GM21360 (cell line): Measurements from ENCODE around the gene BAK1.

ENCODE experiments used
- ATAC-seq: cut with Tn5 transposase; IDR thresholded peaks from one replicate; pipeline ENCODE4 v1.9.1; 2021; ENCODE audit warnings: mild to moderate bottlenecking, moderate library complexity; ENCODE audit not compliant: unreplicated experiment

The BAK1 gene

DNA sequence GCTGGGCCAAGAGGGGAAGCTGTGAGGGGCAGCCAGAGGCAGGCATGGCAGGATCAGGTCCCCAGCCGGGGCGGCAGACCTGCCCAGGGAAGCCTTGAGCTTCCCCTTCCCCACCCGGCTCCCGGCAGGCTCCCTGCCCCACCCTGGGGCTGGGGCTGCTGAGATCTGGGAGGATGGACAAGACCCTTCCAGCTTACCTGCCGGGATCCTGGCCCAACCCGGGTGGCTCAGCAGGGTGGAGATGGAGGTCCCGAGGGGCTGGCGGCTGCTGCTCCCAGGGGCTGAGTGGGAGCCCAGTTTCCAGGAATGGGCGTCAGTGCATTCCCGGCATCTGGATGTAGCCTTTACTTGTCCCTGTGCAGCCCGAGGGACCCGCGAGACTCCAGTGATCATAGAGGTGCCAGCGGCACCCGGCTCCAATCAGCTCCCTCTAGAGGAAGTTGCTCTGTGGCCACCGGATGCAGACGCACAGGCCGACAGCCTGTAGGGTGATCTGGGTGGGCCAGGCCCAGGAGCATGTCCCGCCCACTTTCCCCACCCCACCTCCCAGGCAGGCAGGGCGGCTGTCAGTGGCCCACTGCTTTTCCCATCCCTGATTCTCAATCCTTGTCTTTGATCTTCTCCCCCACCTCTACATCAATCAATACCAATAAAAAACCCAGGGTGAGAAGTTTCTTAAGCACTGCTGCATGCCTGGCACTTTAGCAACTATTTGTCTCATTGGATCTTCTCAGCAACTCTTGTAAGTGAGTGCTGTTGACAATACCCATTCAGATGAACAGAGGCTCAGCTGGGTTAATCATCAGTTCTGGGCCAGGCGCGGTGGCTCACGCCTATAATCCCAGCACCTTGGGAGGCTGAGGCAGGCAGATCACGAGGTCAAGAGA is at the start of gene BAK1:
BAK1 (minus strand) TSS at position 449 of the 887 bp plus-strand sequence. CDS start 2,672 bp downstream, outside the sequence.
- peak; percentile 91 for ATAC-seq

DNA sequence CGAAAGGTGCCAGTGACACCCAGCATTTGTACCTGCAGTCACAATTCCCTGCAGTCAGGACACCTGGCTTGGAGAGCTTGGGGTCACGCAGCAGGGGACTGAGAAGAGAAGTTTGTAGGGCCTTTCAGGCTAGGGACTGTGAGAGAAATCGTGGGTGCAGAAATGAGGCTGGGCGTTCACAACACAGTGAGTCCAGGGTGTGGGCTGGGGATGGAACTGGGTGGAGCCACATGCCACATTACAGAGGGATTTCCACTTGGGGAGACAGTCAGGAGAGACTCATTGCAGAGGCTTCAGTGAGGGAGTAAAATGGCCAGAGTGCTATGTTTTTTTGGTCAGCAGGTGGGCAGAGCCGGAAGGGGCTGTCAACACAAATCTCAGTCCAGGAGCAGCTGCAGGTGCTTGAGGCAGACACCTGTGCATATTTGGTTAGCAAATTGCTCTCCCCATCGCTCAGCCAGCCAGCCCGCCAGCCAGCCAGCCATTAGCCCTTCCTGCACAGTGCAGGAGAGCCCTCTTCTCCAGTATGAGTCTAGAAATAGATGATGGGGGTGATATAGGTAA is 48.4 kb upstream of the BAK1 start:
- ATAC-seq: no peak

DNA sequence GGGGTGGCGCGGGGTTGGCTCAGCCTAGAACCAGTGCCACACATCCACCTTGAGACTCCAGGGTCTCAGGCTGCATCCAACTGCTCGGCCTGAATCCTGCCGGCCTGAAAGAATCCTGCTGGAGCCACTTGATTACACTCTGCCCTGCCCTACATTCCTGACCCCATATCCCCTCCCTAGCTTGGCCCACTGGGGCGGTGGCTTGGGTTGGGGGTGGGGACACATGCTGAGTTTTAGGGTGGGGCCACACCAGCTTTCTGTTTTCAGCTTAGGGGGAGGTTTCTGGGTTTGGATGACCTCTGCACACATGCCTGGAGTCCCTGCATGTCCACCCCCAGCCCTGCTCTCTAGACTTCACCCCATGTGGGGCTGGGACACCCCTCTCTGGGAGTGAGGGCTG is 47.8 kb upstream of the BAK1 start:
- ATAC-seq: no peak

GRCh38 chr6:33624856-33625255 is 44.8 kb upstream of the BAK1 start:
- no peak for ATAC-seq

- ATAC-seq: no peak
Measured at GRCh38 chr6:33623895-33624381, 43.9 kb upstream of the BAK1 start.

DNA sequence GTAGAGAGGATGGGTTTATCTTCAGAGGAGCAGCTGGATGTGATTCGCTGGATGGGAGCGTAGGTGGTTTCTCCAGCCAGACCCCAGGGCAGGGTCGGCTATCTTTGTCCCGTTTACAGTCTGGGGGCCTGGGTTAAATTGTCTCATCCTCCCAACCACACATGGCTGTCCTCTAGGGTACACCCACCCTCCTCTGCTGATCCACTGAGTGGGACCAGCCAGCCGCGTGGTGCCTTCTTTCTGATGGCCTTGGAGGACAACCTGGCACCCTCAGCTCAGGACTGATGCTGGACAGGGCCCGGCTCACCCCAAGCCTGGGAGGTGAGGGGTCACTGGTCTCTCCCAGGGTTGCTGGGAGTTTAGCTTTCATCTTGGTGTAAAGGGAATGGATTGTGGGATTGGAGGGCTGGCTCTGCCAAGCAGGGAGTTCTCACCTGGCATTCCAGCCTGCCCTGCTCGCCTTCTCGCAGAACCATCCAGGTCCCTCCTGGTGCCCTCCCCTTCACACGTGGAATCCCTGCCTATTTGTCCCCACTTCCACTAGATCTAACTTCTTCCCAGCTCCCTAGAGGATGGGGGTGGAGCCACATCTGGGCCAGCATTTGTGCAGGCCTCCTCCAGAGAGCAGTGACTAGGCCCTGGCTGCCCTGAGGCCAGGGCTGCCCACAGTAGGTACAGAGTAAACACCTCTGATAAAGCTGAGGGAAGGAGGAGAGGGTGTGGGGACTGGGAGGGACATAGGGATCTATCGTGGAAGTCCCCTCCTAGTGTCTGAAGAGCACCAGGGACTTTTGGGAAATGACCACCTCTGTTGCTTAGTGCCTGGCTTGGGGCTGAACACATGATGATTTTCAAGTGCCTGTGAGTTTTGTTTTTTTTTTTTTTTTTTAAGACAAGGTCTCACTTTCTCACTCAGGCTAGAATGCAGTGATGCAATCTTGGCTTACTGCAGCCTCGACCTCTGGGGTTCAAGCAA is 42.7 kb upstream of the BAK1 start:
- ATAC-seq: no peak

DNA sequence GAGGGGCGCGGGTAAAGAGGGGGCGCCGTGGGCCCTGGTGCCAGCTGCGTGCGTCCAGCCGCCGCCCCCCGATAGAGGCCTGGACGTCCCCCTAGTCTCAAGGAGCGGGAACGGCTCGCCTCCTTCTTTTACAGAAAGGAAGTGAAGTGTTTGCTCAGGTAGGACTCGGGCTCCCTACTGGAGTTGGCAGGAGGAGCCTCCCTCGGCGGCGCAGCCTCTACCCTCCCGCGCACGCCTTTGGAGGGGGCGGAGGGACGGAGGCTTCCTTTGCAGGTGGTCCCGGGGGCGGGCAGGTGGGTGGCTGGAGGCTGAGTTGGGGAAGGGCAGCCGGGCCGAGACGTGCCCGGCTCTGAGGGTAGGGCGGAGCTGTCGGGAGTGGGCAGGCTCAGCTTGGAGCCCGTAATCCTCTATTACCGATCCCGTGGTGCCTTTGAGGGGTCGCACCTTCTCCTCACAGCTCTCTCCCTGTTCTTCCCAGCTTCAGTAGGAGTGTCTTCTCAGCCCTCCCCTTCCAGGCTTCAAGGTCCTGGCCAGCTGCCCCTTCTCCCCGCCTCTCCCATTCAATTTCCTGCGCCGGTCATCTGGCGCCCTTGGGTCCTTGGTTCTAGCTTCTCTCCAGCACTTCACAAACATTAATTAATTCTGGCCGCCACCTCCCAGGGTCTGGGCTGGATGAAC is 41.8 kb upstream of the BAK1 start:
- ATAC-seq: peak; percentile 17

GRCh38 chr6:33620856-33621710 is 41.0 kb upstream of the BAK1 start, which contains the start of gene ITPR3:
Gene ITPR3, plus strand, starts transcription at chr6:33621322. Its CDS starts 281 bp downstream, at chr6:33621603.
- ATAC-seq: peak; percentile 49

- no peak for ATAC-seq
Measured at GRCh38 chr6:33620158-33620855, 40.2 kb upstream of the BAK1 start.

DNA sequence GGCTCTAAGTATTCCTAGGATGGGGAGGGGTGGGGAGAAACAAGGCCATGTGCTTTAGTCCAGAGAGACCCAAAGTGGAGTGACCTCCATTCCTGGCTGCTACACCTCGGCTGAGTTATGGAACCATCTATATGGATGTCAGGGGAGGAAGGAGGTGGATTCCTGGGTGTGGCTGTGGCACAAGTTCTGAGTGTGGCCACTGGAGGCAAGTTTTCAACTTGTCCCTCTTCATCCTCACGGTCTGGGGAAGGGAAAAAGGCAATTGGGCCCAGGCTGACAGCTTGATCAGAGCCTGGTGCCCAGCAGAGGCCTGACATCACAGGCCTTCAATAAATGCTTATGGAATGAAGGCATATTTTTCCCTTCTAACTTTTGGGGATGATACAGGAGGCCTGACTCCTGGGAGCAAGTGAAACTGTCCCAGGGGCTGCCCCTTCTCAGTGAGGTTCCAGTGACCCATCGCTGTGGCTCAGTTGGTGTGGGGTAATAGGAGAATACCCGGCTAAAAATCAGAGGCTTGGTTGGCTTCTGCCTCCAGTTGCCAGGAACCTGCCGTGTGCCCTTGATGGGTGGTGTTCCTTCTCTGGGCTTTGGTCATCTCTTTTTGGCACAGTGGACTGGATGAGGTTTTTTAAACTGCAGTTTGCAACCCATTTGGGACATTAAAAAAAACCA is 39.2 kb upstream of the BAK1 start:
- ATAC-seq: no peak

DNA sequence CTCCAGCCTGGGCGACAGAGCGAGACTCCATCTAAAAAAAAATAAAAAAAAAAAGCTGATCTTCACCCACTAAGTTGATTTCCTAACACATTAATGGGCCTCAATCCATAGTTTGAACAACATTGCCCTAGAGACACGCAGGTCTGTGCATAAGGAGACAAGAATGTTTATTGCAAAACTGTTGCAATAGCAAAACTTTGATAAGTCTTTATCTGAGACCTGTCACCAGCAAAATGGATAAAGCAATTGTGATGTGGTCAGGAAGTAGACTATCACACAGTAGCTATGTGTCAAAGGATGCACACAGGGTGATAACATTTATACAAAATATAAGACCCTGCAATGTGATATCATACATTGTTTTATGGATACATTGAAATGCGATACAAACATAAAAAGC is 36.8 kb upstream of the BAK1 start:
- ATAC-seq: no peak

- ATAC-seq: no peak
Measured at GRCh38 chr6:33616113-33616512, 36.0 kb upstream of the BAK1 start.

DNA sequence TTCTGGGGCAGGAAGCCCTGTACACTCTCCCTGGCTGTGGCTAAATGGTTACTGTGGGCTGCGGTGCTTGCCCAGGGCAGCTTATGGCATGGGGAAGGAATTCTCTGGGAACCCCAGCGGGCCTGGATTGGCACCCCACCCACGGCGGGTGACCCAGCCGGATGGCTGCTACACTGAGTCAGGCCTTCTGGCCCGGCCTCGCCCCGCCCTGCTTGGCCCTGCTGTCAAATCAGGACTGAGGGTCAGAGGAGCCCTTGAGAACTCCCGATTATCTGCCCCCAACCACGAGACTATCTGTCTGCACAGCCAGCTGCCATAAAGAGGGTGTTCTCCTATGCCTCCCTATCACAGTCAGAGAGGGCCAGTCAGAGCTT is 33.7 kb upstream of the BAK1 start:
- ATAC-seq: no peak

DNA sequence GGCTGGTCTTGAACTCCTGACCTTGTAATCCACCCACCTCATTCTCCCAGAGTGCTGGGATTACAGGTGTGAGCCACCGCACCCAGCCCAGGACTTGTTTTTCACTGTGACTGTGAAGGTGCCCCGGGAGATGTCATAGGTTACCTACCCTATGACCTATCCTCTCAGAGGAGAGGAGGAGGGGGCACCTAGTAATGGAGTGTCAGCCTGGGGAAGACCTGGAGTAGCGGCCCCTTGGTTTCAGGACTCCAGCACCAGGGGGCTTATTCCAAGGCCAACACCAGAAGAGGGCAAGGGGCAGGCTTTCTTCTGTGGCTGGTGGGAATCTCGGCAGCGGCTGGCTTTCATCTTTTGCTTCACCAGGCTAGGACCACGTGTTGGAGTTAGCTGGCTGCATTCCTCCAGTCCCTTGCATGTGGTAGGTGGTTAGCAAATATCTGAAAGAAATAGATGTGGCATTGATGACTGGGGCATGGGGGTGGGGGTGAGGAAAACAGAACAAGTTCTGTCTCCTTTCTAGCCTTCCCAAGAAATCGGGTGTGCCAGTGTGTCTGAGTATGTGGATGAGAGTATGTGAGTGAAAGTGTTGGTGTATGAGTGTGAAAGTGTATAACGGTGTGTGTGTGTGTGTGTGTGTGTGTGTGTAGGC is 33.2 kb upstream of the BAK1 start:
- no peak for ATAC-seq

DNA sequence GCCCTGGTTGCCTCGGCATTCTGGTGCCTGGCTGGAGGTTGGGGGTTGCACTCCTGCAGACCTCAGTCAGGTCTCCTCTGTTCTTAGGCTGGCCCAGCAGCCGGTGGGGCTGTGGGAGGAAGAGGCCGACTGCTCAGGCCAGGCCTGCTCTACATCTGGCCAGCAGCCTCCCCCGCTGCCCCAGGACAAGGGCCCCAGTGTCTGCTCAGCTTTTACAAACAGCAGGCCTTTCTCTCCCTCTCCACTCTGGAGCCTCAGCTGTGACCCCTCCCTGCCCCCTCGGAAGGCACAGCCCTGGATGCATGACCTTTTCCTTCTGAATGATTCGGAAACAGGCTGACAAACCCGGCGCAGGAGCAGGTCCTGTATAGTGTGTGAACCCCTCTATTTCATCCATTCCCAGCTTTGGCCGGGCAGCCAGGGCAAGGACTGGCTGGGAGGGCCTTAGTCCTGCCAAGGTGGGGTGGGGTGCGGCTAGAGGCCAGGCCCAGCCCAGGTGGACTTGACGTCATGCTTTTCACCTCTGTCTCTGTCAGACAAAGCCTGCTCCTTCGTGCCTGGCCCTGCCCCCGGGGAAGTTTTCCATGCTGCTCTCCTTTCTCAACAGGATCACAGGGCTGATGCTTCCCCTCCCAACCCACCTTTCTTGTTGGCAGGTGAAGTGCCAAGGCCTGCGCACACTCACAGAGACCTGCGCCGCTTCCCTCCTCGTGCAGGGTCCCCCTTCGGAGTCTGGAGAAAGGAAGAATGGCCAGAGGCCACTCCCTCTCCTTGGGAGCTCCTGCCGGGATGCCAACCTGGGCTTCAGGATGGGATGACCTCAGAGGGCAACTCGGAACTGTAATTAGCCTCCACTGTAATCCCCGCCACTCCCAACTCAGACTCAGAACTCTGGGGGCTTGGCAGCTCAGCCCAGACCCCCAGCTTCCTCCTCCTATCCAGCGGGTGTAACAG is 31.0 kb upstream of the BAK1 start:
- ATAC-seq: no peak

GRCh38 chr6:33610067-33610466 is 30.0 kb upstream of the BAK1 start:
- no peak for ATAC-seq

DNA sequence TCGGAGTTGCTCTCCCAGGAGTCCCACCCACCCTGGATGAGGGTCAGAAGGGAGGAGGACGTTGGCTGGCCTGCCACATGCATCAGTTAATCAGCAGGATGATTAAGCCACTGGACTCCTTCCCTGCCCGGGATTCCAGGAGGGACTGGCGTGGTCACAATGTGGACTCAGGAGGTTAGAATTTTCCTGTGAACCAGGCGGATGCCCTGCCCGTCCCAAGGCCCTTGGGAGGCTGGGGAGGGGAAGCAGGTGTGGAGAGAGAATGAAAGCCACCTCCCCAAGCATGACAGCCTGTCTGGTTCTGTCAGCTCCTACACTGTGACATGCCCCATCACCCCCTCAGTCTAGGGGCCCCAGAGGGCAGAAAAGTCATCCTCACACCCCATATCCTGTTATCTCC is 29.5 kb upstream of the BAK1 start:
- no peak for ATAC-seq
